GM18508 (cell line): ENCODE results near the gene PLA2G12B.

Source experiments
- ATAC-seq: cut with Tn5 transposase; IDR thresholded peaks from one replicate; pipeline ENCODE4 v1.9.1; 2021; ENCODE audit warnings: moderate number of reproducible peaks; ENCODE audit not compliant: insufficient read depth, unreplicated experiment

The PLA2G12B gene

DNA sequence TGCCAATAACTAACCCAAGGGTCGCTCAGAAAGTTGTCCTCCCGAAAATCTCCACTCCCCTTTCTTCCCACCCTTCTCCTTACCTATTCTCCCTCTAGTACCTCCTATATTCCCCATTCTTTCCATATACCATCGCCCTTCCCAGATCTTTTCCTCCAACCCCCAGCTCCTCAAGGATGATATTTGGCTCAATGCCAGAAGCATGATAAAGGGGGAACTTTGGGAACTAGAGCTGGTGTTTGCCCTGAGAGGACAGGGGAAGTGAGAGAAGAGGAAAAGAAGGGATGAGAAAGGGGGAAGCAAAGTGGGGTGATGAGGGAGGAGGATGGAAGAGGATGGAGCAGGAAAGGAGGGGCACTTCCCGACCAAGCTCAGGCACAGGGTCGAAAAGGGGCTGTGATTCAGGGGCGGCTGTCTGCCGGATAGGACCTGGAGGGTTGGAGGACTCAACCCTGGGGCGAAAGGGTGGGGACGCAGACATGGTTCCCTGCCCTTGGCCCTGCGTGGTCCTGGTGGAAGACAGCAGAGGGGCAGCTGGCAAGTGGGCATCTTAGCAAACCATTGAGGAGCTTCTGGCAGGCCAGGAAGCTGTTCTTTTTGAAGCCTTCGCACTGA is 59.3 kb downstream of the PLA2G12B start:
- no peak for ATAC-seq

DNA sequence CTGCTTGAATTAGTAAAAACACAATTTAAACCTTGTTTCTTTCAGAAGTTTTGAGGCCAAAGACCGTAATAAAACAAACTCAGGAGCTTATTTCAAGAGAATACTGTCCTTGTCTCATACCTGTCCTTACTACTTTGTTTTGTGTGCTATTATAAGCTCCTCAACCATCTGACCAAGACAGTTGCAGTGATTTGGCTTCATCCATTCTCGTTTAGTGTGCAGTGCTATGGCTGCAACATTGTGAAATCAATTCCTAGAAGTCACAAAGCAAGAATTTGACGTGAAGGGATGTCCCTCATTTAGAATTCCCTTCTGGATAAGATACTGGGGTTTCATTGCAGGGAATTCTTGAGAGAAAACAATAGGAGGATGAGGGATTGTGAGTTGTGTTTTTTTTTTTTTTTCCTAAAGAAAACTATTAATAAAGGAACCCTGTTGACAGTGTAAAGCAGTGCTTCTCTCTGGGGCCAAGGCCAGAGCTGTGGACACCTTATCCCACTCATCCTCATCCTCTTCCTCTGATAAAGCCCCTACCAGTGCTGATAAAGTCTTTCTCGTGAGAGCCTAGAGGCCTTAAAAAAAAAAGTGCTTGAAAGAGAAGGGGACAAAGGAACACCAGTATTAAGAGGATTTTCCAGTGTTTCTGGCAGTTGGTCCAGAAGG is 61.3 kb downstream of the PLA2G12B start, which contains the start of gene OIT3:
TSS of gene OIT3 (plus strand) at position 604 of the 663 bp plus-strand sequence. CDS start 60 bp downstream, outside the sequence.
- ATAC-seq, result no peak

DNA sequence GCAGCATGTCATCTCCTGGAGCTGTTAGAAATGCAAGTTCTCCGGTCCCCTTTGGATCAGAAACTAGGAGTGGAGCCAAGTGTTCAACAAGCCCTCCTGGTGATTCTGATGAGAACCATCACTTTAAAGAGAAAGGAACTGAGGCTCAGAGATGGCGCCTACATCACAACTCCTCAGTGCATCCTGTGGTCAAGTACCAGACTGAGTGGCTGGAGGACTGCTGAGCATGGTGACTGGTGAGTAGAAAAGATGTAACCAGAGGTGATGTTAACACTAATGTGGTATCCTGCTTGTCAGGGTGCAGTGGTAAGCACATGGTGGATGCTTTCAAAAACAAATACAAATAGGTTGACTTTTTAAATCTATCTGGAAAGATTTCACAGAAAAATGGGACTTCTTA is 64.5 kb downstream of the PLA2G12B start:
- ATAC-seq, result no peak

DNA sequence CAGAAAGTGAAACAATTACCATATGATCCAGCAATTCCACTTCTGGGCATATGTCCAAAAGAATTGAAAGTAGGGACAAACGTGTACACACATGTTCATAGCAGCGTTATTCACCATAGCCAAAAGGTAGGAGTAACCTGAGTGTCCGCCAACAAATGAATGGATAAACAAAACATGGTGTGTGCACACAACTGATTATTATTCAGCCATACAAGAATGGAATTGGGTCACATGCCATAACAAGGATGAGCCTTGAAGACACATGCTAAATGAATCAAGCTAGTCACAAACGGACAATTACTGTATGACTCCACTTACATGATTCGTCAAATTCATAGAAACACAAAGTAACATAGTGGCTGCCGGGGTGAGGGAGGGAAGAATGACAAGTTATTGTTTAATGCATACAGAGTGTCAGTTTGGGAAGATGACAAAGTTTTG is 65.2 kb downstream of the PLA2G12B start:
- ATAC-seq, result no peak

DNA sequence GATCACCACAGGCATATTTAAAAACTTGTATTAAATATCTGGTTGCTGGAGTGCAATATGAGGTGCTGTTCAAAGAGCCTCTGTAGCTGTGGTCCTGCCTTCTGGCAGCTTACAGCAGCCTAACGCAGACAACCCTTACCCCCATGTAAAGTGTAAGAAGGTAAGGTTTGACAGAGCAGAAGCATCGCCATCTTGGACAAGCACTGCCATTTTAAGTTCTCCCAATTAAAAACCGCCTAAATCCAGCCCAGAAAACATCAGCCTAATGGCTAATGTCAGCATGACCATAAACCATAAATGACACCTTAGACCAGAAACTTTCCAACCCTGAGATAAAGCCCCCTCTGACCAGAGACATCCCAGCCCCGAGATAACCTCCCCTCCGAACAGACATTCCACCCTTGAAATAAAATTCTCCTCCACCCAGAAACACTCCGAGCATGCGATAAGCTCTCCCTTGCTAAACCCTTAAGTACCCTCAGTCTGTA is 66.4 kb downstream of the PLA2G12B start:
- ATAC-seq, result no peak

DNA sequence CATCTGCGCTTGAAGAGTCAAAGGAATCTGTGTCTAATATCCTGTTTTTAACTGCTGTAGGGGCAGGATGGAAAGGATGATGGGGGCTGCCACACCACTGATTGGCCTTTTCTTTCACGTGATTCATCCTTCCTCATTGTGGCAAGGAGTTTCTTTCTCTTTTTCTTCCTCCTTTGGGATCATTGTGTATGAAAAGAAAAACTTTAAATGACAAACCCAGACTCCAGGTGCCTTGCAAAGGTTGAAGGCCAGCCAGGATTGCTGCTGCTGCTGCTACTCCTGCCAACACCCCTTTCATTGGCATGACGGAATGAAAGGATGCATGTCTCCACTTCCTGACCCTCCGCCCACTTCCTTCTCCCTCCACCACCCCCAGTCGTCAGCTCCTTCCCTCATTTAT is 67.6 kb downstream of the PLA2G12B start:
- ATAC-seq, result no peak

DNA sequence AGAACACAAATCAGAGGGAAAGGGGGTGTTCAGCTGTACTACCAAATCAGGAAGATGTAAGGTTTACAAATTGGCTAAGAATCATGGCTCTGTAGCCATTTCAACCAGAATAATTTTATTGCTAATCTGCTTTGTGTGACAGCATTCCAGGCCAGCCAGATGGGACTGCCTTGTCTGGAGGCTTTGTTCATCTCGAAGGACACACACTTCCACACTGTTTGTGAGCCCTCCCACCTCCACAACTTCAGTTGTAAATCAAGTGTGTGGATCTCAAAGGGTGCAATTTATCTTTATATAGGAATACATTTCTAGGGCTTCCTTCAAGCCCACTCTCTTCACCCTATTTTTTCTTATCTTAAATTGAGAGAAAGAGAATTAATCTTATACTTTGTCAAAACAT is 68.0 kb downstream of the PLA2G12B start:
- ATAC-seq, result no peak

DNA sequence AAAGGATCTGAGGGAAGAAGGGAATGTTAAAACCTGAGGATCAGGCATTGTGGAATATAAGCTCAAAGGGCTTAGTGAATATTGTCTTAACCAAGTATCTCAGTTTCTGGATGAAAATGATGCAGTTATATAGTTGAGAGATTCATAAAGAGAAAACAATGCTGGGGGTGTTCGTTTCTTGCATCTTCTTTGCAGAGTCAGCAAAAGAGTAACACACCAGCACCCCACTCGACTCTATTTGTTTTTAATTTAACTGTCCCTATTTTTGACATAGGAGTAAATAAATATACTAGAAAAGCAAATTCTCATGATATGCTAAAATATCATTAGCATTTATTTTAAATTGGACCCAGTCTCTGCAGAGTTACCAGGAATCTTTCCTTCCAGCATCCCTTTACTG is 68.7 kb downstream of the PLA2G12B start:
- no peak for ATAC-seq
